GM10248 (cell line): ENCODE results near the gene NATD1.

Experiments
- CTCF ChIA-PET: fragments of 300-600 bp; sonication (Branson Sonifier 250); formaldehyde crosslinking; extraction: SDS; loops from one replicate; lab custom pipeline; 2021; ENCODE audit warnings: antibody characterized with exemption; lab: Yijun Ruan, JAX
- POLR2A ChIA-PET: fragments of 350-650 bp; sonication (Branson Sonifier 250); formaldehyde crosslinking; extraction: SDS; loops from one replicate; lab custom pipeline; 2020; ENCODE audit warnings: antibody characterized with exemption; lab: Yijun Ruan, JAX
- DNase-seq: peaks from one replicate; pipeline ENCODE4 v3.0.0; 2012; ENCODE audit errors: extremely low spot score
- CTCF ChIP-seq: IDR thresholded peaks from 2 replicates; pipeline ENCODE4 v1.5.1; 2012; ENCODE audit warnings: mild to moderate bottlenecking, low read depth; ENCODE audit errors: extremely low read depth, missing control alignments, control extremely low read depth

The NATD1 gene

GRCh38 chr17:21276264-21276588 lies 23.0 kb upstream of the NATD1 start:
- CTCF ChIA-PET = interaction anchor here (1.0 to 4.8 kb wide), 10 partner anchors 10 to 236 kb away, joined by 3 to 36 read pairs (median 3); partner anchors contain the start of gene USP22
- no peak for DNase-seq
- POLR2A ChIA-PET = interaction anchor here (0.8 kb wide), 1 partner anchor 10 kb away, joined by 3 read pairs; no protein-coding TSS in a partner anchor
- no peak for TF ChIP-seq CTCF

GRCh38 chr17:21275579-21276263 lies 22.5 kb upstream of the NATD1 start:
- DNase-seq = peak; percentile 98
- CTCF ChIA-PET = interaction anchor here (0.7 to 4.8 kb wide), 7 partner anchors 11 to 237 kb away, joined by 3 to 36 read pairs (median 3); partner anchors contain the start of gene USP22
- TF ChIP-seq CTCF = no peak
- POLR2A ChIA-PET = interaction anchor here (0.8 kb wide), 1 partner anchor 11 kb away, joined by 3 read pairs; no protein-coding TSS in a partner anchor

GRCh38 chr17:21275047-21275578 lies 21.9 kb upstream of the NATD1 start:
- ChIA-PET CTCF (interaction anchor here (0.7 to 4.8 kb wide), 5 partner anchors 12 to 238 kb away, joined by 3 to 36 read pairs (median 3); partner anchors contain the start of gene USP22), POLR2A (interaction anchor here (0.8 kb wide), 1 partner anchor 11 kb away, joined by 3 read pairs; no protein-coding TSS in a partner anchor)
- DNase-seq = no peak
- TF ChIP-seq CTCF = no peak

GRCh38 chr17:21272881-21273792 lies 19.9 kb upstream of the NATD1 start:
- POLR2A ChIA-PET = interaction anchor here (0.6 kb wide), 1 partner anchor 9 kb away, joined by 4 read pairs; no protein-coding TSS in a partner anchor
- DNase-seq = no peak
- CTCF ChIA-PET = no interaction called here
- TF ChIP-seq CTCF = no peak

GRCh38 chr17:21272250-21272649 lies 19.0 kb upstream of the NATD1 start:
- CTCF ChIA-PET = no interaction called here
- POLR2A ChIA-PET = no interaction called here
- DNase-seq = no peak
- no peak for TF ChIP-seq CTCF

GRCh38 chr17:21271454-21272183 lies 18.4 kb upstream of the NATD1 start:
- no peak for TF ChIP-seq CTCF
- ChIA-PET POLR2A (no interaction called here), CTCF (no interaction called here)
- DNase-seq = no peak
